HG03575 (cell line): ENCODE results near the gene MAGEC3.

Experiments used
- ATAC-seq: cut with Tn5 transposase; IDR thresholded peaks from one replicate; pipeline ENCODE4 v1.9.1; 2021; ENCODE audit not compliant: unreplicated experiment, insufficient number of reproducible peaks, low FRiP score; ENCODE audit errors: extremely low read depth

The MAGEC3 gene

GRCh38 chrX:141936080-141936479, 98.0 kb downstream of the MAGEC3 start:
- no peak for ATAC-seq

GRCh38 chrX:141941234-141941633, 103.1 kb downstream of the MAGEC3 start:
- no peak for ATAC-seq

- no peak for ATAC-seq
Measured at GRCh38 chrX:141945426-141945825, 107.3 kb downstream of the MAGEC3 start.

- no peak for ATAC-seq
Measured at GRCh38 chrX:141947350-141947749, 109.2 kb downstream of the MAGEC3 start.
